ENCODE results near the gene GALT. TPM values are rescaled to one million over a fixed set of nuclear protein-coding genes. Genes with fewer than 3 reads are reported as not detected.

The GALT gene
- total and polyA plus RNA-seq, 2 experiments from 2014 or later: 31.5 to 35.1 TPM

DNA sequence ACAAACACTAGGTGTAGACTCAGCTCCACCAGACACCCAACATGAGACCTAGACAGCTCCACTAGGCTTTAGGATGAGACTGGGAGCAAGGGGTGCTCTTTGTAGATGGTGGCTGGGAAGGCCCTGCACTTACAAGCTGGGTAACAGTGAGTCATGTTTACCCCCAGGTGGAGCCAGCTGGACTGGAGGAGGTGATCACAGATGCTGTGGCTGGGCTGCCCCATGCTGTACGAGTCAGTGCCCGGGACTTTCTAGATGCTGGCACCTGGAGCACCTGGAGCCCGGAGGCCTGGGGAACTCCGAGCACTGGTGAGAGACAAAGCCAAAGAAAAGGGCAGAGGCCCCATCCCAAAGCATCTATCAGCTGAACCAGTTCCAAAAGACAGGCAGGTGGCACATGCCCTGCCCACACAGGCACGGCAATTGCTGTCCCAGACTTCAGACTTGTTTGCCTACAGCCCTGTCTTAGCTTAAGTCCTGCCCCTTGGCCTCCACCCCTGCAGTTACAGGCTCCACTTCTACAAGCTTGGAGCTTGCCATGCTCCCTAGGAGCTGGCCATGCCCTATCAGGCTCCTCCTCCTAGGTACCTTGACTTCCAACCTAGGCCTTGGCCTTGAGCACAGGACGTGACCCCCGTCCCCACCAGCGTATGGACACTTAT is 13.2 kb downstream of the GALT start (continued):
- TF ChIP-seq JUNB (IDR thresholded peaks at IDR 0.05; ENCODE audit: unreplicated experiment) (no peak), EZH2 (IDR thresholded peaks at IDR 0.05; ENCODE audit: low read depth, unreplicated experiment) (no peak), ZNF462 (CRISPR knock-in tag; IDR thresholded peaks at IDR 0.05) (no peak), ZNF114 (CRISPR knock-in tag; IDR thresholded peaks at IDR 0.05) (no peak)

DNA sequence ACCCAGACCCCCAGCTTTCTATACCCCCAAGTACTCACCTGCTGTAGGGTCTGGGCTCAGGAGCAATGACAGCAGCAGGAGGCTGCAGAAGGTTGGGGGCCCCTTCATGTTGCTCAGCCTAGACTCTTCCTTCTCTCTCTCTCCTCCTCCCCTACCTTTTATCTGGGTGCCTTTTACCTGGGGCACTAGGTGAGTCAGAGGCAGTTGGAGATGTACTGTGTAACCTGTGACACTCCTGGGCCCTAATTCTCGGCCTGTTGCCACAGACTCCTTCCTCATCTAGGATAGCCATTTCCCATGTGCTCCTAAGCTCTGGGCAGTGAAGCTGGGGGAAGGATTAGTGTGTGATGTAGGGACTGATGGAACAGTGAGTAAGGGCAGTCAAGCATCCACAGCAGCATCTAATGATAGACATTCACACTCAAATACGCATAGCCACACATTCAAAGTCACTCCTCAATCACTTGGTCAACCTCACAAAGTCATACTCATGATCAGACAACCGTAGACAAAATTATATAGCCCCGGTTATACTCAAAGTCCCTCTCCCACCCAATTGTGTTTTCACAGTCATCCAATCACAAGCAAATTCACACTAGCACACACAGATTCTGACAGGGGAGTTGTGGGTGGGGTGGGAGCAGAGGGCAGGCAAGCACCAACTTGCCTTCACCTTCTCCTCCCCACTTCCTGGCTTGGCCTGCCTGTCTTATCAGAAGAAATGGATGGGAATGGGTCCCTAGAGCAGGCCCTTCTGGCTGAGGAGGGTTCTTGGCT is 16.2 kb downstream of the GALT start, which contains the start of gene CCL27:
Gene CCL27, minus strand, starts transcription at position 132 of the 777 bp plus-strand sequence. Its CDS starts 24 bp downstream, at position 108.
- peaks cover 16% of the 10 kb centered on the region for H3K27me3 Mint-ChIP-seq (ENCODE audit: insufficient read depth, low read depth, poor library complexity)
- Histone ChIP-seq H4K20me1 (replicated peaks; ENCODE audit: insufficient read depth) (peaks cover 3% of the 10 kb centered on the region; the same call in 1 of the 2 replicates), H3F3A (replicated peaks; ENCODE audit: low read depth) (no peaks in the 10 kb centered on the region), H3K27ac (ENCODE audit: low read depth) (no peak within 1 kb of the TSS), H2AFZ (no peak within 1 kb of the TSS), H3K4me1 (ENCODE audit: insufficient read depth) (peaks cover 3% of the 10 kb centered on the region), H3K4me2 (no peak within 1 kb of the TSS), H3K4me3 (no peak within 1 kb of the TSS), H3K36me3 (ENCODE audit: insufficient read depth) (no peaks in the 10 kb centered on the region), H3K79me2 (replicated peaks; ENCODE audit: insufficient read depth) (peaks cover 8% of the 10 kb centered on the region; the same call in 1 of the 2 replicates), H3K27me3 (ENCODE audit: insufficient read depth) (no peaks in the 10 kb centered on the region), H3K9me2 (ENCODE audit: insufficient read depth) (no peaks in the 10 kb centered on the region)
- peaks cover 8% of the 10 kb centered on the region for H3K4me1 Mint-ChIP-seq
- peaks cover 2% of the 10 kb centered on the region; the same call in 1 of the 3 replicates for H3K36me3 Mint-ChIP-seq (ENCODE audit: low read depth)
- ATAC-seq (no peak), DNase-seq (ENCODE audit: low spot score) (no peak)
- no peak within 1 kb of the TSS; the same call in 2 of the 3 replicates for H3K4me3 Mint-ChIP-seq
- H3K27ac Mint-ChIP-seq: no peak within 1 kb of the TSS
- H3K9me3 Mint-ChIP-seq: no peaks in the 10 kb centered on the region
- TF ChIP-seq STAT1 (IDR thresholded peaks at IDR 0.05; ENCODE audit: unreplicated experiment): no peak
- TF ChIP-seq POLR2AphosphoS5 (IDR thresholded peaks at IDR 0.05; ENCODE audit: low read depth): no peak
- no peak for TF ChIP-seq ETS1 (IDR thresholded peaks at IDR 0.05)
- TF ChIP-seq JUNB (IDR thresholded peaks at IDR 0.05; ENCODE audit: unreplicated experiment): no peak
- TF ChIP-seq REST (IDR thresholded peaks at IDR 0.05; ENCODE audit: unreplicated experiment): no peak
